NT2/D1 (cell line): ENCODE measurements around the gene NKX2-2.

Experiments
- SUZ12 ChIP-seq: IDR thresholded peaks from 2 replicates; pipeline ENCODE4 v1.6.1; 2011; ENCODE audit not compliant: insufficient read length, insufficient read depth; ENCODE audit errors: extremely low read depth
- ZNF274 ChIP-seq: IDR thresholded peaks from 2 replicates; pipeline ENCODE4 v1.6.1; 2011; ENCODE audit warnings: mild to moderate bottlenecking, low read depth, low read length

DNA sequence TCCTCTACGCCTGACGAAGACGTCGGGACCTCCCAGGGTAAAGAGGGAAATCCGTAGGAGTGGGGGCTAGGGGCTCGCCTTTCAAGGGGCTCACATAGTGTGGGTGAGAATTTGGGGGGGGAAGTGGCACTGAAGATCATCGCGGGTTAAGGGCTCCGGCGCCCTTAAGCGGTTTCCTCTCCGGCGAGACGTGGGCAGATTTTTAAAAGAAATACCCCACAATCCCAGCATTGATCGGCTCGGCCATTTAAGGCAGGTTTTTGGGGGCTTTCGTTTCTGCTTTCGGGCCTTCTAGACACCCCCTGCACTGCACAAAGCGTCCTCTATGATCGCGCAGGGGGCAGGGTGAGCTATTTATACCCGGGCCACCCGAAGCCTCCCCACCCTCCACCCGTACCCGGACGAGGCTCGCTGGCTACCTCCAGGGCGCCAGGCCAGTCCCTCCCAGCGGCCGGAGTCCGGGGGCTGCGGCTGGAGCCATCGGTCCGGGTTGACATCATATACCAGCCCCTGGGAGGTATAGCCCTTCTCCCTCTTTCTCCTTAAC lies 1.2 kb downstream of the NKX2-2 start:
- peak; percentile 91 for TF ChIP-seq SUZ12
- TF ChIP-seq ZNF274: no peak
